ENCODE measurements around the gene MRPL30. TPM values are rescaled to one million over a fixed set of nuclear protein-coding genes. Genes with fewer than 3 reads are reported as not detected.
"Not testable (repeated sequence)": the region's sequence is repeated elsewhere in the genome, so short reads cannot be mapped to it uniquely, and the experiment has no call there.

MRPL30 gene
- total RNA-seq: 10 to 100 TPM; 30.0 to 34.2 TPM

GRCh38 chr2:99180755-99181623 lies at the start of gene MRPL30, which contains the start of gene MITD1:
Gene MRPL30, plus strand, starts transcription at chr2:99181184. Its CDS starts 5,020 bp downstream, at chr2:99186204.
Gene MITD1, minus strand, starts transcription at chr2:99181058. Its CDS starts 77 bp downstream, at chr2:99180981.
- POLR2A ChIA-PET: interaction anchor here (0.6 to 2.3 kb wide), 13 partner anchors 10 to 409 kb away, joined by 3 to 10 read pairs (median 3); partner anchors contain the start of genes LIPT1, TSGA10 and TXNDC9
- peaks cover 48% of the 10 kb centered on the region for H3K4me1 Mint-ChIP-seq (ENCODE audit: low read depth)
- ATAC-seq: peak; percentile 95
- peaks cover 9% of the 10 kb centered on the region for H3K36me3 Mint-ChIP-seq (ENCODE audit: low read depth)
- no peak for TF ChIP-seq CTCF (IDR thresholded peaks at IDR 0.05)
- H3K27ac Mint-ChIP-seq: peak within 1 kb of the TSS; percentile 97
- DNase-seq: peak; percentile 91
- no peaks in the 10 kb centered on the region for H3K9me3 Mint-ChIP-seq
- H3K4me3 Mint-ChIP-seq: peak within 1 kb of the TSS; percentile 98
- intact Hi-C loops (cut with micrococcal nuclease): no loop called here
- H3K27me3 Mint-ChIP-seq: no peaks in the 10 kb centered on the region
- CTCF ChIA-PET: interaction anchor here (0.8 to 2.1 kb wide), 11 partner anchors 9 to 532 kb away, joined by 3 to 8 read pairs (median 5); partner anchors contain the start of genes LIPT1 and TSGA10

- H3K27me3 Mint-ChIP-seq; H3K27ac Mint-ChIP-seq; H3K4me3 Mint-ChIP-seq; intact Hi-C loops (cut with micrococcal nuclease); CTCF ChIA-PET; ATAC-seq; DNase-seq; POLR2A ChIA-PET: not testable (repeated sequence)
- Mint-ChIP-seq H3K36me3 (ENCODE audit: low read depth) (peaks cover 47% of the 10 kb centered on the region), H3K4me1 (ENCODE audit: low read depth) (peaks cover 11% of the 10 kb centered on the region), H3K9me3 (peaks cover 43% of the 10 kb centered on the region)
These were observed 45.9 kb upstream of the MRPL30 start for GRCh38 chr2:99135044-99135556.

GRCh38 chr2:99139003-99139402 lies 42.0 kb upstream of the MRPL30 start:
- intact Hi-C loops (cut with micrococcal nuclease): no loop called here
- H3K36me3 Mint-ChIP-seq (ENCODE audit: low read depth): peaks cover 26% of the 10 kb centered on the region
- H3K27ac Mint-ChIP-seq: no peak overlapping the region
- peaks cover 16% of the 10 kb centered on the region for H3K4me1 Mint-ChIP-seq (ENCODE audit: low read depth)
- peaks cover 10% of the 10 kb centered on the region for H3K9me3 Mint-ChIP-seq
- H3K27me3 Mint-ChIP-seq: no peaks in the 10 kb centered on the region
- DNase-seq (no peak), ATAC-seq (no peak)
- no peak overlapping the region for H3K4me3 Mint-ChIP-seq
- ChIA-PET CTCF (interaction anchor here (0.7 kb wide), 1 partner anchor 14 kb away, joined by 4 read pairs; no protein-coding TSS in a partner anchor), POLR2A (interaction anchor here (0.6 kb wide), 3 partner anchors 15 to 439 kb away, joined by 3 to 4 read pairs (median 3); no protein-coding TSS in a partner anchor)
- no peak for TF ChIP-seq CTCF (IDR thresholded peaks at IDR 0.05)

GRCh38 chr2:99140056-99140859 lies 40.7 kb upstream of the MRPL30 start:
- H3K27ac Mint-ChIP-seq: peak overlapping the region; percentile 86
- DNase-seq (no peak), ATAC-seq (no peak)
- ChIA-PET POLR2A (interaction anchor here (1.0 to 2.5 kb wide), 5 partner anchors 10 to 197 kb away, joined by 4 to 16 read pairs (median 11); partner anchors contain the start of genes EIF5B, LIPT1, TSGA10 and TXNDC9), CTCF (interaction anchor here (1.2 to 3.2 kb wide), 6 partner anchors 10 to 204 kb away, joined by 3 to 9 read pairs (median 5); partner anchors contain the start of genes CRACDL, LIPT1, MITD1 and MRPL30)
- peaks cover 16% of the 10 kb centered on the region for H3K4me1 Mint-ChIP-seq (ENCODE audit: low read depth)
- intact Hi-C loops (cut with micrococcal nuclease): no loop called here
- TF ChIP-seq CTCF (IDR thresholded peaks at IDR 0.05): no peak
- H3K27me3 Mint-ChIP-seq: no peaks in the 10 kb centered on the region
- peaks cover 16% of the 10 kb centered on the region for H3K36me3 Mint-ChIP-seq (ENCODE audit: low read depth)
- peak overlapping the region; percentile 94 for H3K4me3 Mint-ChIP-seq
- H3K9me3 Mint-ChIP-seq: peaks cover 2% of the 10 kb centered on the region

- Mint-ChIP-seq H3K4me3 (peak overlapping the region; percentile 94), H3K4me1 (ENCODE audit: low read depth) (peaks cover 16% of the 10 kb centered on the region), H3K27me3 (no peaks in the 10 kb centered on the region), H3K9me3 (no peaks in the 10 kb centered on the region), H3K27ac (peak overlapping the region; percentile 86), H3K36me3 (ENCODE audit: low read depth) (peaks cover 13% of the 10 kb centered on the region)
- ChIA-PET CTCF (interaction anchor here (1.2 to 3.2 kb wide), 6 partner anchors 9 to 204 kb away, joined by 3 to 9 read pairs (median 5); partner anchors contain the start of genes CRACDL, LIPT1, MITD1 and MRPL30), POLR2A (interaction anchor here (0.7 to 2.5 kb wide), 6 partner anchors 9 to 196 kb away, joined by 4 to 16 read pairs (median 8); partner anchors contain the start of genes EIF5B, LIPT1, TSGA10 and TXNDC9)
- DNase-seq (no peak), ATAC-seq (peak; percentile 22)
- TF ChIP-seq CTCF (IDR thresholded peaks at IDR 0.05): no peak
- intact Hi-C loops (cut with micrococcal nuclease): no loop called here
These were observed 40.2 kb upstream of the MRPL30 start for GRCh38 chr2:99140860-99141109.

Data from activated CD8-positive, alpha-beta T cell treated with anti-CD3 and anti-CD28 coated beads for 36 hours (primary cell).